HG02610 (cell line): Measurements from ENCODE around the gene PITRM1.
A peak's percentile ranks its signal among the peaks of the same experiment; 100 is the strongest.
"Not testable (repeated sequence)": the region's sequence is repeated elsewhere in the genome, so short reads cannot be mapped to it uniquely, and the experiment has no call there.

ENCODE experiments used
- ATAC-seq: cut with Tn5 transposase; IDR thresholded peaks from one replicate; pipeline ENCODE4 v1.9.1; 2021; ENCODE audit warnings: mild to moderate bottlenecking, moderate library complexity; ENCODE audit not compliant: unreplicated experiment

PITRM1 gene

GRCh38 chr10:3172446-3173170 is at the start of gene PITRM1:
Gene PITRM1, minus strand, starts transcription at chr10:3172782. Its CDS starts 10 bp downstream, at chr10:3172772.
- ATAC-seq, result peak; percentile 97

- no peak for ATAC-seq
Observed at GRCh38 chr10:3222068-3222467, 49.5 kb upstream of the PITRM1 start.

- ATAC-seq, result not testable (repeated sequence)
Observed at GRCh38 chr10:3221601-3222000, 49.0 kb upstream of the PITRM1 start.

- no peak for ATAC-seq
Observed at GRCh38 chr10:3220853-3221252, 48.3 kb upstream of the PITRM1 start.

GRCh38 chr10:3219021-3219628 is 46.5 kb upstream of the PITRM1 start:
- not testable (repeated sequence) for ATAC-seq

- ATAC-seq, result no peak
Observed at GRCh38 chr10:3217853-3218252, 45.3 kb upstream of the PITRM1 start.

- ATAC-seq, result no peak
Observed at GRCh38 chr10:3217301-3217700, 44.7 kb upstream of the PITRM1 start.

- ATAC-seq, result no peak
Observed at GRCh38 chr10:3215153-3215775, 42.7 kb upstream of the PITRM1 start.

- no peak for ATAC-seq
Observed at GRCh38 chr10:3213758-3214515, 41.4 kb upstream of the PITRM1 start.

- no peak for ATAC-seq
Observed at GRCh38 chr10:3213208-3213607, 40.6 kb upstream of the PITRM1 start.

- no peak for ATAC-seq
Observed at GRCh38 chr10:3210251-3210877, 37.8 kb upstream of the PITRM1 start.

GRCh38 chr10:3208481-3209406 is 36.2 kb upstream of the PITRM1 start:
- no peak for ATAC-seq

GRCh38 chr10:3207351-3207750 is 34.8 kb upstream of the PITRM1 start:
- ATAC-seq, result no peak

GRCh38 chr10:3206511-3207157 is 34.1 kb upstream of the PITRM1 start:
- no peak for ATAC-seq

GRCh38 chr10:3203972-3204371 is 31.4 kb upstream of the PITRM1 start:
- no peak for ATAC-seq

GRCh38 chr10:3203016-3203811 is 30.6 kb upstream of the PITRM1 start:
- ATAC-seq, result no peak

GRCh38 chr10:3201796-3202195 is 29.2 kb upstream of the PITRM1 start:
- ATAC-seq, result no peak

- ATAC-seq, result no peak
Observed at GRCh38 chr10:3199488-3199887, 26.9 kb upstream of the PITRM1 start.

GRCh38 chr10:3198900-3199299 is 26.3 kb upstream of the PITRM1 start:
- no peak for ATAC-seq
